Activated T-cell treated with anti-CD3 and anti-CD28 coated beads for 48 hours (primary cell): ENCODE measurements around the gene RRAS.
"Not testable (repeated sequence)": the region's sequence is repeated elsewhere in the genome, so short reads cannot be mapped to it uniquely, and the experiment has no call there.

Experiments
- DNase-seq: peaks from one replicate; pipeline ENCODE4 v3.0.0-alpha.2; 2020; ENCODE audit warnings: low read depth

RRAS gene

GRCh38 chr19:49631014-49631588 lies 8.8 kb downstream of the RRAS start:
- DNase-seq, result no peak

GRCh38 chr19:49629659-49630058 lies 10.3 kb downstream of the RRAS start:
- DNase-seq, result no peak

- no peak for DNase-seq
Measured at GRCh38 chr19:49626226-49626625, 13.7 kb downstream of the RRAS start.

- no peak for DNase-seq
Measured at GRCh38 chr19:49624967-49625910, 14.7 kb downstream of the RRAS start.

- DNase-seq, result not testable (repeated sequence)
Measured at GRCh38 chr19:49617860-49618259, 22.1 kb downstream of the RRAS start.

- DNase-seq, result no peak
Measured at GRCh38 chr19:49616945-49617344, 23.0 kb downstream of the RRAS start.

GRCh38 chr19:49616532-49616931 lies 23.4 kb downstream of the RRAS start:
- DNase-seq, result no peak

- no peak for DNase-seq
Measured at GRCh38 chr19:49615861-49616260, 24.1 kb downstream of the RRAS start.

GRCh38 chr19:49614096-49614833 lies 25.7 kb downstream of the RRAS start:
- DNase-seq, result peak; percentile 33

- no peak for DNase-seq
Measured at GRCh38 chr19:49613374-49613773, 26.6 kb downstream of the RRAS start.

- DNase-seq, result no peak
Measured at GRCh38 chr19:49609499-49610092, 30.3 kb downstream of the RRAS start.

GRCh38 chr19:49605605-49606004 lies 34.3 kb downstream of the RRAS start:
- no peak for DNase-seq

- DNase-seq, result no peak
Measured at GRCh38 chr19:49602806-49603205, 37.1 kb downstream of the RRAS start.

- no peak for DNase-seq
Measured at GRCh38 chr19:49601482-49602038, 38.4 kb downstream of the RRAS start.

GRCh38 chr19:49599378-49600295 lies 40.3 kb downstream of the RRAS start:
- no peak for DNase-seq

- no peak for DNase-seq
Measured at GRCh38 chr19:49597703-49597974, 42.3 kb downstream of the RRAS start.

- DNase-seq, result no peak
Measured at GRCh38 chr19:49596954-49597702, 42.8 kb downstream of the RRAS start.

GRCh38 chr19:49596407-49596806 lies 43.5 kb downstream of the RRAS start:
- DNase-seq, result no peak

- no peak for DNase-seq
Measured at GRCh38 chr19:49595819-49596404, 44.0 kb downstream of the RRAS start.
